Keratinocyte (primary cell): ENCODE results near the gene WDPCP. TPM values are rescaled to one million over a fixed set of nuclear protein-coding genes. Genes with fewer than 3 reads are reported as not detected.
"Not testable (repeated sequence)": the region's sequence is repeated elsewhere in the genome, so short reads cannot be mapped to it uniquely, and the experiment has no call there.

Experiments
- DNase-seq: peaks from one replicate; pipeline ENCODE4 v3.0.0-alpha.2; 2011; ENCODE audit warnings: low read depth, missing footprints, low spot score
- FAIRE-seq: peaks from 2 replicates; lab custom pipeline; 2011; peaks lifted over from hg19 to GRCh38; lab: Jason Lieb, UNC
- H2AFZ ChIP-seq: 2 replicates; pipeline ENCODE4 v1.6.0; 2012; ENCODE audit warnings: low read length, control low read depth, inconsistent platforms; ENCODE audit not compliant: control insufficient read depth
- H3K27ac ChIP-seq: 2 replicates; pipeline ENCODE4 v1.5.1; 2011; ENCODE audit warnings: low read length; ENCODE audit not compliant: control insufficient read depth, insufficient read depth
- H3K27me3 ChIP-seq: 3 replicates; pipeline ENCODE4 v1.6.0; 2011; ENCODE audit warnings: low read length; ENCODE audit not compliant: control insufficient read depth, insufficient read depth; ENCODE audit errors: extremely low read depth
- H3K36me3 ChIP-seq, 2 experiments: 2 replicates in 1 of 2; 3 replicates in 1 of 2; pipeline ENCODE4 v1.5.1; 2011; ENCODE audit warnings: low read length in 2 of 2, mild to moderate bottlenecking in 1 of 2; ENCODE audit not compliant: control insufficient read depth in 2 of 2, insufficient read depth in 2 of 2; ENCODE audit errors: extremely low read depth in 1 of 2
- H3K4me1 ChIP-seq: 3 replicates; pipeline ENCODE4 v1.5.1; 2011; ENCODE audit warnings: low read length; ENCODE audit not compliant: control insufficient read depth, insufficient read depth; ENCODE audit errors: extremely low read depth
- H3K4me2 ChIP-seq: 3 replicates; pipeline ENCODE4 v1.6.0; 2011; ENCODE audit warnings: low read depth, low read length; ENCODE audit not compliant: control insufficient read depth, insufficient read depth; ENCODE audit errors: extremely low read depth
- H3K4me3 ChIP-seq, 3 experiments: fragments of 200-600 bp in 1 of 3; sonication (generic) in 1 of 3; 2 replicates in 2 of 3; 3 replicates in 1 of 3; pipeline ENCODE4 v1.5.1; 2011 to 2016; ENCODE audit warnings: low read length in 3 of 3, mild to moderate bottlenecking in 3 of 3, control low read depth in 2 of 3, inconsistent platforms in 1 of 3, low read depth in 1 of 3, mixed read lengths in 1 of 3, mixed run types in 1 of 3, moderate library complexity in 1 of 3; ENCODE audit not compliant: control insufficient read depth in 2 of 3, insufficient read depth in 2 of 3; ENCODE audit errors: extremely low read depth in 1 of 3
- H3K79me2 ChIP-seq: 2 replicates; pipeline ENCODE4 v1.6.0; 2012; ENCODE audit warnings: low read length; ENCODE audit not compliant: control insufficient read depth, insufficient read depth
- H3K9ac ChIP-seq: 3 replicates; pipeline ENCODE4 v1.6.0; 2011; ENCODE audit warnings: low read length; ENCODE audit not compliant: control insufficient read depth, insufficient read depth; ENCODE audit errors: extremely low read depth
- H3K9me1 ChIP-seq: 3 replicates; pipeline ENCODE4 v1.6.0; 2011; ENCODE audit warnings: low read length; ENCODE audit not compliant: control insufficient read depth, insufficient read depth; ENCODE audit errors: extremely low read depth
- H3K9me3 ChIP-seq: 2 replicates; pipeline ENCODE4 v1.5.1; 2012; ENCODE audit warnings: low read depth, low read length; ENCODE audit not compliant: control insufficient read depth
- H4K20me1 ChIP-seq: 3 replicates; pipeline ENCODE4 v1.6.0; 2011; ENCODE audit warnings: low read length; ENCODE audit not compliant: control insufficient read depth, insufficient read depth; ENCODE audit errors: extremely low read depth
- CTCF ChIP-seq, 3 experiments: IDR thresholded peaks in 1 of 3; conservative IDR thresholded peaks in 1 of 3; optimal IDR thresholded peaks in 1 of 3; 2 replicates in 2 of 3; 3 replicates in 1 of 3; pipeline versions ENCODE3 to v1.5.1; 2011; ENCODE audit warnings: low read length in 3 of 3, mild to moderate bottlenecking in 3 of 3, moderate library complexity in 2 of 3, control low read depth in 1 of 3, inconsistent platforms in 1 of 3; ENCODE audit not compliant: insufficient read depth in 2 of 3; ENCODE audit errors: extremely low read depth in 1 of 3
- EZH2 ChIP-seq: IDR thresholded peaks from one replicate; pipeline ENCODE4 v1.6.1; 2012; ENCODE audit warnings: inconsistent platforms, mild to moderate bottlenecking, low read length, moderate library complexity
- dilution Hi-C: fragments of 300-500 bp; cut with MboI; formaldehyde crosslinking; loops from one replicate; pipeline ENCODE4 v1.7.0; 2020; ENCODE audit warnings: low sequenced_read_pairs; ENCODE audit not compliant: extremely low pct_ligation_motif_present
- polyA plus RNA-seq, 5 experiments: library from polyadenylated mRNA; depleted of rRNA in 3 of 5; stranded (reverse) in 3 of 5; stranded (forward) in 1 of 5; unstranded in 1 of 5; fragments of >200 nt; gene quantifications; 1 replicate in 1 of 5; 2 replicates in 3 of 5; 3 replicates in 1 of 5; pipeline versions ENCODE4 v1.2.1 to v1.2.3, GENCODE V29; 2011 to 2012; ENCODE audit warnings: missing spikeins in 2 of 5, low read depth in 1 of 5, low replicate concordance in 1 of 5

WDPCP gene
- polyA plus RNA-seq, 1 donor (not counting 4 experiments of a cell fraction or from before 2014, with no cell fraction given), result 2.9 TPM

- peaks cover 34% of the 10 kb centered on the region for H3K4me1 ChIP-seq
- H3K27me3 ChIP-seq, result no peaks in the 10 kb centered on the region
- H3K4me2 ChIP-seq, result no peak overlapping the region
- peak overlapping the region; percentile 24 for H2AFZ ChIP-seq
- dilution Hi-C loops, result no loop called here
- FAIRE-seq (no peak), DNase-seq (no peak)
- no peak overlapping the region for H3K9ac ChIP-seq
- H3K9me3 ChIP-seq, result no peaks in the 10 kb centered on the region
- no peaks in the 10 kb centered on the region for H3K79me2 ChIP-seq
- H3K36me3 ChIP-seq, result no peaks in the 10 kb centered on the region
- no peak overlapping the region for H3K4me3 ChIP-seq
- TF ChIP-seq EZH2 (no peak), CTCF (optimal IDR thresholded peaks at IDR 0.05 in 1 of 3, IDR thresholded peaks at IDR 0.05 in 1 of 3, conservative IDR thresholded peaks at IDR 0.05 in 1 of 3; ENCODE audit: extremely low read depth in 1 of 3, insufficient read depth in 2 of 3, low read length in 3 of 3) (no peak)
- no peak overlapping the region for H3K27ac ChIP-seq
- no peaks in the 10 kb centered on the region for H4K20me1 ChIP-seq
- H3K9me1 ChIP-seq, result no peaks in the 10 kb centered on the region
These were observed 25.2 kb upstream of the WDPCP start for GRCh38 chr2:63613391-63613901.

GRCh38 chr2:63610525-63610924 is 22.2 kb upstream of the WDPCP start:
- no peaks in the 10 kb centered on the region for H3K9me1 ChIP-seq
- H3K36me3 ChIP-seq, result peaks cover 3 to 6% of the 10 kb centered on the region in 2 experiments
- no peaks in the 10 kb centered on the region for H3K9me3 ChIP-seq
- dilution Hi-C loops, result no loop called here
- no peak for DNase-seq
- FAIRE-seq, result no peak
- no peak overlapping the region for H3K9ac ChIP-seq
- TF ChIP-seq EZH2, result no peak
- TF ChIP-seq CTCF (optimal IDR thresholded peaks at IDR 0.05 in 1 of 3, IDR thresholded peaks at IDR 0.05 in 1 of 3, conservative IDR thresholded peaks at IDR 0.05 in 1 of 3; ENCODE audit: extremely low read depth in 1 of 3, insufficient read depth in 2 of 3, low read length in 3 of 3), result no peak
- H3K4me1 ChIP-seq, result peaks cover 23% of the 10 kb centered on the region
- no peak overlapping the region for H3K4me2 ChIP-seq
- H4K20me1 ChIP-seq, result no peaks in the 10 kb centered on the region
- H3K27me3 ChIP-seq, result no peaks in the 10 kb centered on the region
- H3K4me3 ChIP-seq, result no peak overlapping the region
- no peak overlapping the region for H2AFZ ChIP-seq
- no peaks in the 10 kb centered on the region for H3K79me2 ChIP-seq
- no peak overlapping the region for H3K27ac ChIP-seq

- H3K4me1 ChIP-seq, DNase-seq, FAIRE-seq, dilution Hi-C loops, H3K9me3 ChIP-seq, H3K9ac ChIP-seq, H3K4me3 ChIP-seq, H3K4me2 ChIP-seq, H3K27ac ChIP-seq, H2AFZ ChIP-seq, H3K27me3 ChIP-seq, H3K9me1 ChIP-seq, H4K20me1 ChIP-seq, H3K79me2 ChIP-seq: not testable (repeated sequence)
- peaks cover 8 to 14% of the 10 kb centered on the region in 2 experiments for H3K36me3 ChIP-seq
These were observed 20.6 kb upstream of the WDPCP start for GRCh38 chr2:63608865-63609264.
